ENCODE results near the gene ARHGAP36.

The ARHGAP36 gene, protein sequence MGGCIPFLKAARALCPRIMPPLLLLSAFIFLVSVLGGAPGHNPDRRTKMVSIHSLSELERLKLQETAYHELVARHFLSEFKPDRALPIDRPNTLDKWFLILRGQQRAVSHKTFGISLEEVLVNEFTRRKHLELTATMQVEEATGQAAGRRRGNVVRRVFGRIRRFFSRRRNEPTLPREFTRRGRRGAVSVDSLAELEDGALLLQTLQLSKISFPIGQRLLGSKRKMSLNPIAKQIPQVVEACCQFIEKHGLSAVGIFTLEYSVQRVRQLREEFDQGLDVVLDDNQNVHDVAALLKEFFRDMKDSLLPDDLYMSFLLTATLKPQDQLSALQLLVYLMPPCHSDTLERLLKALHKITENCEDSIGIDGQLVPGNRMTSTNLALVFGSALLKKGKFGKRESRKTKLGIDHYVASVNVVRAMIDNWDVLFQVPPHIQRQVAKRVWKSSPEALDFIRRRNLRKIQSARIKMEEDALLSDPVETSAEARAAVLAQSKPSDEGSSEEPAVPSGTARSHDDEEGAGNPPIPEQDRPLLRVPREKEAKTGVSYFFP

GRCh38 chrX:131058136-131058868 is at the start of gene ARHGAP36:
Gene ARHGAP36, plus strand, starts transcription at chrX:131058346. Its CDS starts 23,320 bp downstream, at chrX:131081666.
- DNase-seq (ENCODE audit: low read depth in 3 of 3): no peak

DNA sequence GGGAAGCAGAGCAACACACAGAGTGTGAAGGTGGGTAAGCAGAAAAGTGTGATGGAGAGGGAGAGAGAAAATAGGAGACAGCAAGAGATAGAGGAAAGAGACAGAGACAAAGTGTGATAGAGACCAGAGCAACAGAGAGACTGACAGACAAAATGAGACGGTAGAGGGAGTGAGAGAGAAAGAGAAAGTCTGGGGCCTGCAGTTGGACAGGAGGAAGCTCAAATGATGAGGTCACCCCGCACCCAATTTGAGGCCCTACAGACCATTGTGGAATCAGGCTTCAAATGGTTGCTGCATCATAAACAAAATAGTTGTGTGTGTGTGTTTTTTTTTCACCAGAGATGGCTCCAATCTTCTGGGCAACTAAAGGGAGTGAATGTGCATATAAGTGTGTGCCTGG is 48.0 kb upstream of the ARHGAP36 start:
- no peak for DNase-seq (ENCODE audit: low read depth in 3 of 3)

- no peak for DNase-seq (ENCODE audit: low read depth in 3 of 3)
Observed at GRCh38 chrX:131025336-131025735, 32.8 kb upstream of the ARHGAP36 start.

DNA sequence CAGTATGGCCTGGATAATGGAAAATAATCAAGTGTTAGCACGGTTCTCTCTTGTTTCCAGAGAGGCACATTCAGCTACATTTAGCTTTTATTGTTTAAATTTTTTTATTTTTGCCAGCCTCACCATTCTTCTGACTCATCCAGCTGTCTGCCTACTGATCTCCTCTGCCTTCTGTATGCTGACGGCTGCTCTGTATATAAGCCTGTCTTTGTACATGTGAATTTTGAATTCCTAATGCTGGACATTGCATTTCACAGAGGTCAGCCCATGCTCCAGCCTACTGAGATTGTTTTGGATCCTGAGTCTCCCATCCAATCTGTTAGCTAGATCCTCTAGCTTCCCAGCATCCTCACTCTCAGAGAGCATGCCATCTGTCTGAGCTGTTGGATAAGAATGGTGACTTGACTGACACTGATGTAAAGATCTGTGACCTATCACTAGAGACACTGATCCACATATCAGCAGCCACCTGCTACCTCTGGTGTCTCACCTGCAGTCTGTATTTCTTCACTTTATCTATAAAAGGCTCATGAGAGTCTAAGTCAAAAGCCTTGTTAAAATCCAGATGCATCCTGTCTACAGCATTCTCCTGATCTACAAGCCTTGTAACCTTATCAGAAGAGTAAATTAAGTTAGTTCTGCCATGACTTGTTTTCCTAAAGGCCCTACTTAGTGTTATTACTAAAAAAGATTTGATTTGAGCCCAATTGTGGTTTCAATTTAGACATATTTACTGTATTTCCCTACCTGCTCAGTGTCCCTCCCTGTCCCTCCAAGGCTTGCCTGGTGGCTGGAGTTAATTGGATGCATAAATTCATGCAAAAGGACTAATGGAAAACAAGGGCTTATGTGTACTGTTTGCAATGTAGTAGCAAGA is 25.6 kb upstream of the ARHGAP36 start:
- DNase-seq (ENCODE audit: low read depth in 3 of 3): no peak

DNA sequence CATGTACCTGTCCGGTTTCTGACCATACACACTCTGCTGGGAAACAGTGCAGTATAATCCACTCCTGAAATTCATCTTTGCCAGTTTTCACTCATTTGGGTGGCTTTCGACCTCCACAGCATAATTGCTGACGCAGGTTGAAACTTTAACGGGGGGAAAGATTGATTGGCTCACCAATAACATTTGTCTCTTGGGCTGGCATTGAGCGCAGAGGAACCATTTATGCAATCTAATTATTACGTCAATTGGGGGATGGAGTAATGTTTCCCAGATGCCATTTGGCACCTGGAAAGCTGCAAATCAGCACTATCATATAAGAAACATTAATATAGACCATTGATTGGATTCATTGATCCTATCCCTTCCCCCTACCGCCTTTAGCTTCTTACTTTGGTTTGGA is 24.1 kb upstream of the ARHGAP36 start:
- no peak for DNase-seq (ENCODE audit: low read depth in 3 of 3)

- no peak for DNase-seq (ENCODE audit: low read depth in 3 of 3)
Observed at GRCh38 chrX:131040781-131041180, 17.4 kb upstream of the ARHGAP36 start.

- no peak for DNase-seq (ENCODE audit: low read depth in 3 of 3)
Observed at GRCh38 chrX:131041667-131042066, 16.5 kb upstream of the ARHGAP36 start.

DNA sequence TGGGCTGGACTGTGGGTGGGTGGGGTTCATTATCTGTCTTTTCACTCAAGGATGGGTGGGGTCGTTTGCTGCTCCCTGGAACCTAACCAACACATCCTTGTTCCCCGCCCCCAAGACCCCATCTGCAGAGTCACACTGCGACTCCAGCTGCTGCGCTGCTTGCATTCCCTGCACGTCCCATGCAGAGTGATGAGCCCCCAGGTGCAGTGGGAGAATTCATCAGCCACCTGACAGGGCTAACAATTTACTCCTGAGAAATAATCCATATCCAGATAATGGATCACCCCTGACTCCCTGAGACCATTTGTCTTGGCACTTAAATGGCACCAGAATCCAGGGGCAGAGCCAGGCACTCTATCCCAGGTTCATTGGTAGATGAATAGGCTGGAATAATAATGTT is 12.4 kb upstream of the ARHGAP36 start:
- DNase-seq (ENCODE audit: low read depth in 3 of 3): no peak

- DNase-seq (ENCODE audit: low read depth in 3 of 3): no peak
Observed at GRCh38 chrX:131046596-131046995, 11.6 kb upstream of the ARHGAP36 start.

DNA sequence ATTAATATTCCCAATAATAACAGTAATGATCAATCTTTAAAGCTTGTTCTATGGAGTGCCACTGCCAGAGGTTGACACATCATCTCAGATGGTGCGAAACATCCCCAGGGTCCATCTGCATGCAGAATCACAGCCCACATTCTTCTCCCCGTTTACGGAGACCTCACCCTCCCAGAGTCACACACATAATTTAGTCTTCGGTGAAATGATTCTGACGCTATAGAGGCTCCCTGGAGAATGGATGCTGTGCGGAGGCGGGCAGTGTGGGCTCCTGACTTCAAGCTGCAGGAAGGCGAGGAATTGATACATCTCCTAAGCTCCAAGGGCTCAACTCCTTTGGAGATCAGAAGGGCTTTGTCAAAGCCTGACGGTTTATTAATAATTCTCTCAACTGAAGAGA is 11.0 kb upstream of the ARHGAP36 start:
- DNase-seq (ENCODE audit: low read depth in 3 of 3): no peak

- no peak for DNase-seq (ENCODE audit: low read depth in 3 of 3)
Observed at GRCh38 chrX:131053076-131053475, 5.1 kb upstream of the ARHGAP36 start.

DNA sequence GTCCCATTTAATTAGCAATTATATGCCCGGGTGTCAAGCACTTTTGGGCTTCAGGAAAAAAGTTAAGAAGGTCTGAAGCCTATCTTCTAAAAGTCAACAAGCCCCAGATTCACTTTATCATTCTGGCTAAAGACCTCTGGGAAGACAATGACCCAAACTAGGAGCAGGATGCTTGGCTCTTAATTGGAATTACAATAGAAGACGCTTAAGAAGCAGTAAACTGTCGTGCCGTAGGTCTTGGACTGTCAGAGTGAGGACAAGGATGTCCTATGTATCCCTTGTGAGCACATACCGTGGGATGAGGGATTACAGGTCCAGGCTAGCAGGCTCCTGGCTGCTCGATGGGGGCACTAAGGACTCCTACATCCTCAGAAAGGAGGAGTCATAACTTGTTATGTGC is 3.2 kb upstream of the ARHGAP36 start:
- no peak for DNase-seq (ENCODE audit: low read depth in 3 of 3)

DNA sequence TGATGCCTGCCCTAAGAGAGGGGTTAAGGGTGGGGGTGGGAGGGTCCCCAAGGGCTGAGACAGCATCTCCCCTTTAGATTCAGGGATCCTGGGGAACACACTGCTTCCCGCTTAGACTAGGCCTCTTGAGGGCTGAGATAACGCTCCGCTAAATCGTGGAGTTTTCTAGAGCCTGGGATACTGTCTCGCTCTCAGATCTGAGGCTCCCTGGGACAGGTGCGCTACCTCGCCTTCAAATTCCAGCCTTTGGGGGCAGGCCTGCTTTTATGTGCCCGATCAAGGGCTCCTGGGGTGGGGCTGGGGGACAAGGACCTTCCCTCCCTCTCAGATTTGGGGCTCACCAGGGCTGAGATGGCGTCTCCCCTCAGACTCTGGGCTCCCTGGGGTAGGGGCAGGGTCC is 440 bp upstream of the ARHGAP36 start:
- no peak for DNase-seq (ENCODE audit: low read depth in 3 of 3)

DNA sequence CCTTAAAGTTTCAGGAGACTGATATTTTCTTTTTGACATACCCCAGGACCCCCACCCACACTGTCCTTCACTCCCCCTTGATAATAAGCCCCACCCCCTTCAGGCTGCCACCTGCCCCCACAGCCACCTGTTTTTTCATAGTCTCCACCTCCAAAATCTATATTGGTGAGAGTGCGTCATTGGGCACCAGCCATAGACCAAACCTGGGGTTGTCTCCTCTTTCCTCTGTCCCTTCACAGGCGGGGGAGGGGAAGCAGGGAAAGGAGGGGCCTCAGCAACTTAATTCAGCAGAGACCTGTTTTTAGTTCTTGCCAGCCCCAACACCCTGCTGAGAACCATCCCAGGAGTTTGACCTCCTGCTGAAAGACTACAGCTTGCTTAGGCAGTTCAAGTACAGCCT is 1.1 kb downstream of the ARHGAP36 start:
- DNase-seq (ENCODE audit: low read depth in 3 of 3): no peak

- DNase-seq (ENCODE audit: low read depth in 3 of 3): no peak
Observed at GRCh38 chrX:131060147-131060546, 2.0 kb downstream of the ARHGAP36 start.

DNA sequence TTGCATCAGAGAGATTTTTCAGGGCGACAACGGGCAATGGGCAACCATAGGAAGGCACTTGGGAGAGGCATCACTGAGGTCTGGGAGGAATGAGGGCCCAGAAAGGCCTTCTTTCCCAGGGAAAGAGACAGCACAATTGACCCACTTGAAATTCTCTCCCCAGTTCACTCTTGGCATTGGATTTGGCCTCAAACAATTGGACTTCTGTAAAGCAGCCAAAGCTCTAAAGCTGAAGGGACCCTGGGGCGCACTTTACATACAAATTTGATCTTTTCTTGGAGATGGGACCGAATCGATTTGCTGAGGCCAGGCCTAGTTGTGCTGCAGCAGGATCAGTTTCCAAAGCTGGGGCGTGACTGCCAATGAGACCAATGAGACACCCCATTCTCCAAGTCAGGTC is 3.2 kb downstream of the ARHGAP36 start:
- no peak for DNase-seq (ENCODE audit: low read depth in 3 of 3)

GRCh38 chrX:131063613-131064012 is 5.5 kb downstream of the ARHGAP36 start:
- DNase-seq (ENCODE audit: low read depth in 3 of 3): no peak

GRCh38 chrX:131066237-131066636 is 8.1 kb downstream of the ARHGAP36 start:
- DNase-seq (ENCODE audit: low read depth in 3 of 3): no peak

GRCh38 chrX:131067216-131067615 is 9.1 kb downstream of the ARHGAP36 start:
- no peak for DNase-seq (ENCODE audit: low read depth in 3 of 3)

DNA sequence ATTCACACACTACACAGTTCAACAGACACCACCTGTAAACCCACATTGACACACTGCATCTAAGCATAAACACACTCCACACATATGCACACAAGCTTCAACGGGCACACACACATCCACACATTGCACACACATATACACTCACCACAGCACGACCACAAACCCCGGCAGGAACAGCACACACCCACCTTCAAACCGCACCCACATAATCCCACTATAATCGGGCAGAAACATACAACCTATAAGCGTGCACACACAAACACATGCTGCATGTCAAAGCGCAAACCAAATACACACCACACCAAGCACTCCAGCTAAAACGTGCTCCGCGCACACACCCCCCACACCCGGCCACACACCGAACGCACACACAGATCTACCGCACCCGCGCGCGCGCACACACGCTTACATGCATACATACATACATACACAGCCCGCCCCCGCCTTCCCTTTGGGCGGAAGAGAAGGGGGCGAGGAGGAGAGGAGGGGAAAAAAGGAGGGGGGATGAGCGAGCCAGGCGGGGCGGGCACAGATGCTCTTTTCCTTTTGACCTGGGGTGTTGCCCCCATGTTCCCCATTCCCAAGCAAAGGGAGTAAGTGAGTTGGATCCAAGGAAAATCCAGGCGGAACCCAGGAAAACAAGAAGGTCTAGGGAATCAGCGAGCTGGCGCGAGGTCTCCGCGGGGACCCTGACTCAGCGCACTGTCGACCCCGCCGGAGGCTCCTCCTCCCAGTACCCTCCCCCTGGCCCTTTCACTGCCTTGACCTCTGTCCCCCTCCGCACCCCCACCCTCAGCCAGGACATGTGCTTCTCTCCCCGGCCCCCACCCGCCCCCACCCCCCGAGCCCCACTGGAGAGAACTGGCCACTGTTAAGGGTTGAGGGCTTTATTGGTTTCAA is 9.9 kb downstream of the ARHGAP36 start:
- DNase-seq (ENCODE audit: low read depth in 3 of 3): no peak
